Neural cell (in vitro differentiated cells): ENCODE measurements around the gene CMTM8. TPM values are rescaled to one million over a fixed set of nuclear protein-coding genes. Genes with fewer than 3 reads are reported as not detected.

Experiments
- H2AFZ ChIP-seq: fragments of 200-600, 300-800 bp; sonication (generic), shearing (Covaris generic); 2 replicates; pipeline ENCODE4 v1.6.0; 2014; ENCODE audit warnings: low read depth, mild to moderate bottlenecking, antibody characterized with exemption, low read length, moderate library complexity
- H3F3A ChIP-seq: fragments of 200-600 bp; shearing (Covaris generic); 2 replicates; pipeline ENCODE4 v1.6.1; 2016; ENCODE audit warnings: mild to moderate bottlenecking, moderate library complexity, mixed read lengths, antibody characterized with exemption, low read length; ENCODE audit not compliant: insufficient read depth, poor library complexity, severe bottlenecking
- H3K27ac ChIP-seq: fragments of 200-600, 300-800 bp; sonication (generic), shearing (Covaris generic); 2 replicates; pipeline ENCODE4 v1.5.1; 2014; ENCODE audit warnings: mild to moderate bottlenecking, low read length, moderate library complexity
- H3K27me3 ChIP-seq: fragments of 300-800, 200-600 bp; sonication (generic), shearing (Covaris generic); 2 replicates; pipeline ENCODE4 v1.6.0; 2014; ENCODE audit warnings: mild to moderate bottlenecking, low read depth, low read length, moderate library complexity; ENCODE audit not compliant: insufficient read depth
- H3K36me3 ChIP-seq: fragments of 300-800, 200-600 bp; sonication (generic), shearing (Covaris generic); 2 replicates; pipeline ENCODE4 v1.5.1; 2014; ENCODE audit warnings: mild to moderate bottlenecking, antibody characterized with exemption, low read length, moderate library complexity; ENCODE audit not compliant: insufficient read depth
- H3K4me2 ChIP-seq: fragments of 300-800, 200-600 bp; sonication (generic), shearing (Covaris generic); 2 replicates; pipeline ENCODE4 v1.6.0; 2014; ENCODE audit warnings: mild to moderate bottlenecking, low read length
- H3K4me3 ChIP-seq: fragments of 300-800, 200-600 bp; sonication (generic), shearing (Covaris generic); 2 replicates; pipeline ENCODE4 v1.5.1; 2014; ENCODE audit warnings: mild to moderate bottlenecking, low read length, moderate library complexity
- H3K79me2 ChIP-seq: fragments of 200-600 bp; shearing (Covaris generic); replicated peaks from 2 replicates; pipeline ENCODE4 v1.6.0; 2014; ENCODE audit warnings: mild to moderate bottlenecking, low read length, moderate library complexity; ENCODE audit not compliant: insufficient read depth
- H3K9ac ChIP-seq: fragments of 300-800, 200-600 bp; sonication (generic), shearing (Covaris generic); 2 replicates; pipeline ENCODE4 v1.6.1; 2016; ENCODE audit warnings: mild to moderate bottlenecking, low read length, mixed read lengths
- H3K9me2 ChIP-seq: fragments of 200-600 bp; shearing (Covaris generic); 2 replicates; pipeline ENCODE4 v1.6.1; 2016; ENCODE audit warnings: mild to moderate bottlenecking, low read length, mixed read lengths; ENCODE audit not compliant: insufficient read depth
- H3K9me3 ChIP-seq: fragments of 200-600, 300-800 bp; sonication (generic), shearing (Covaris generic); 2 replicates; pipeline ENCODE4 v1.6.1; 2016; ENCODE audit warnings: mild to moderate bottlenecking, mixed run types, low read length, moderate library complexity, mixed read lengths
- H4K20me1 ChIP-seq: fragments of 200-600 bp; shearing (Covaris generic); 2 replicates; pipeline ENCODE4 v1.6.1; 2016; ENCODE audit warnings: mild to moderate bottlenecking, mixed run types; ENCODE audit not compliant: insufficient read depth
- EP300 ChIP-seq: fragments of 450-650 bp; conservative IDR thresholded peaks from 2 replicates; pipeline ENCODE4 v1.6.1; 2014; ENCODE audit warnings: antibody characterized with exemption, mild to moderate bottlenecking, moderate library complexity; ENCODE audit not compliant: poor library complexity, severe bottlenecking
- EZH2 ChIP-seq: fragments of 200-600, 300-800 bp; shearing (Covaris generic), sonication (generic); IDR thresholded peaks from 2 replicates; pipeline ENCODE4 v1.6.1; 2014; ENCODE audit warnings: antibody characterized with exemption, low read length, borderline replicate concordance, mild to moderate bottlenecking; ENCODE audit not compliant: insufficient read depth, poor library complexity, severe bottlenecking
- MXI1 ChIP-seq: fragments of 450-650 bp; conservative IDR thresholded peaks from 2 replicates; pipeline ENCODE4 v1.6.1; 2014; ENCODE audit warnings: antibody characterized with exemption, mild to moderate bottlenecking; ENCODE audit not compliant: poor library complexity, severe bottlenecking
- POLR2AphosphoS5 ChIP-seq: IDR thresholded peaks from 2 replicates; pipeline ENCODE4 v1.6.1; 2012
- RAD21 ChIP-seq: fragments of 450-650 bp; conservative IDR thresholded peaks from 2 replicates; pipeline ENCODE4 v1.6.1; 2014; ENCODE audit warnings: antibody characterized with exemption, mild to moderate bottlenecking, moderate library complexity
- SMC3 ChIP-seq: fragments of 450-650 bp; conservative IDR thresholded peaks from 2 replicates; pipeline ENCODE4 v1.6.1; 2014; ENCODE audit warnings: antibody characterized with exemption, mild to moderate bottlenecking, moderate library complexity; ENCODE audit not compliant: poor library complexity
- TAF1 ChIP-seq: IDR thresholded peaks from 2 replicates; pipeline ENCODE4 v1.6.1; 2012; ENCODE audit warnings: low read depth
- polyA plus RNA-seq: library from polyadenylated mRNA; depleted of rRNA; stranded (reverse); fragments of >200 nt; gene quantifications from 2 replicates; pipeline ENCODE4 v1.2.3, GENCODE V29; 2014
- TF ChIP-seq, protein P1 (sequence below): fragments of 450-650 bp; IDR thresholded peaks from 2 replicates; pipeline ENCODE4 v1.5.1; 2014; ENCODE audit warnings: antibody characterized with exemption, mild to moderate bottlenecking, moderate library complexity; ENCODE audit not compliant: poor library complexity, severe bottlenecking
- TF ChIP-seq, protein P2 (sequence below): IDR thresholded peaks from 2 replicates; pipeline ENCODE4 v1.6.1; 2012; ENCODE audit warnings: borderline replicate concordance

CMTM8 gene
- polyA plus RNA-seq, 1 donor from 2014 or later: not detected

DNA sequence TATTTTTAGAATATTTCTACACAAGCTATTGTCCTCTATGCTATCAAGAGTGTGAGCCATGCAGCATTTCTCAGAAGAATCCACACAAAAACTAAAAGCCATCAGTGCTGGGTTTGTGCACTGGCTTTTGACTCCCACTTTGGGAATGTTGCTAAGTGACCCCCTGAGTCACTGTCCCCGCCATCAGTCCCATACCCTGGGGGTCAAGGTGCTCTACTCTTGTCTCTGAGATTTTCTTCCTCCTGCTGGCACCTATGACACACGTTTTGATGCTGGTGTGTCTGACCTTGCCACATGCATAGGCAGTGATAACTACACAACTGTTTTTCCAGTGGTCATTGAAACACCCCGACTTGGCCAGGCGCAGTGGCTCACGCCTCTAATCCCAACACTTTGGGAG is 173.0 kb downstream of the CMTM8 start:
- TF ChIP-seq, protein P1, sequence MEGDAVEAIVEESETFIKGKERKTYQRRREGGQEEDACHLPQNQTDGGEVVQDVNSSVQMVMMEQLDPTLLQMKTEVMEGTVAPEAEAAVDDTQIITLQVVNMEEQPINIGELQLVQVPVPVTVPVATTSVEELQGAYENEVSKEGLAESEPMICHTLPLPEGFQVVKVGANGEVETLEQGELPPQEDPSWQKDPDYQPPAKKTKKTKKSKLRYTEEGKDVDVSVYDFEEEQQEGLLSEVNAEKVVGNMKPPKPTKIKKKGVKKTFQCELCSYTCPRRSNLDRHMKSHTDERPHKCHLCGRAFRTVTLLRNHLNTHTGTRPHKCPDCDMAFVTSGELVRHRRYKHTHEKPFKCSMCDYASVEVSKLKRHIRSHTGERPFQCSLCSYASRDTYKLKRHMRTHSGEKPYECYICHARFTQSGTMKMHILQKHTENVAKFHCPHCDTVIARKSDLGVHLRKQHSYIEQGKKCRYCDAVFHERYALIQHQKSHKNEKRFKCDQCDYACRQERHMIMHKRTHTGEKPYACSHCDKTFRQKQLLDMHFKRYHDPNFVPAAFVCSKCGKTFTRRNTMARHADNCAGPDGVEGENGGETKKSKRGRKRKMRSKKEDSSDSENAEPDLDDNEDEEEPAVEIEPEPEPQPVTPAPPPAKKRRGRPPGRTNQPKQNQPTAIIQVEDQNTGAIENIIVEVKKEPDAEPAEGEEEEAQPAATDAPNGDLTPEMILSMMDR: no peak
- TF ChIP-seq MXI1: no peak
- no peak for TF ChIP-seq RAD21
- TF ChIP-seq TAF1: no peak
- TF ChIP-seq EZH2: no peak
- TF ChIP-seq, protein P2, sequence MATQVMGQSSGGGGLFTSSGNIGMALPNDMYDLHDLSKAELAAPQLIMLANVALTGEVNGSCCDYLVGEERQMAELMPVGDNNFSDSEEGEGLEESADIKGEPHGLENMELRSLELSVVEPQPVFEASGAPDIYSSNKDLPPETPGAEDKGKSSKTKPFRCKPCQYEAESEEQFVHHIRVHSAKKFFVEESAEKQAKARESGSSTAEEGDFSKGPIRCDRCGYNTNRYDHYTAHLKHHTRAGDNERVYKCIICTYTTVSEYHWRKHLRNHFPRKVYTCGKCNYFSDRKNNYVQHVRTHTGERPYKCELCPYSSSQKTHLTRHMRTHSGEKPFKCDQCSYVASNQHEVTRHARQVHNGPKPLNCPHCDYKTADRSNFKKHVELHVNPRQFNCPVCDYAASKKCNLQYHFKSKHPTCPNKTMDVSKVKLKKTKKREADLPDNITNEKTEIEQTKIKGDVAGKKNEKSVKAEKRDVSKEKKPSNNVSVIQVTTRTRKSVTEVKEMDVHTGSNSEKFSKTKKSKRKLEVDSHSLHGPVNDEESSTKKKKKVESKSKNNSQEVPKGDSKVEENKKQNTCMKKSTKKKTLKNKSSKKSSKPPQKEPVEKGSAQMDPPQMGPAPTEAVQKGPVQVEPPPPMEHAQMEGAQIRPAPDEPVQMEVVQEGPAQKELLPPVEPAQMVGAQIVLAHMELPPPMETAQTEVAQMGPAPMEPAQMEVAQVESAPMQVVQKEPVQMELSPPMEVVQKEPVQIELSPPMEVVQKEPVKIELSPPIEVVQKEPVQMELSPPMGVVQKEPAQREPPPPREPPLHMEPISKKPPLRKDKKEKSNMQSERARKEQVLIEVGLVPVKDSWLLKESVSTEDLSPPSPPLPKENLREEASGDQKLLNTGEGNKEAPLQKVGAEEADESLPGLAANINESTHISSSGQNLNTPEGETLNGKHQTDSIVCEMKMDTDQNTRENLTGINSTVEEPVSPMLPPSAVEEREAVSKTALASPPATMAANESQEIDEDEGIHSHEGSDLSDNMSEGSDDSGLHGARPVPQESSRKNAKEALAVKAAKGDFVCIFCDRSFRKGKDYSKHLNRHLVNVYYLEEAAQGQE: no peak
- TF ChIP-seq POLR2AphosphoS5: no peak
- TF ChIP-seq SMC3: no peak
- TF ChIP-seq EP300: no peak
- Histone ChIP-seq H3K27me3 (no peaks in the 10 kb centered on the region), H3K79me2 (no peaks in the 10 kb centered on the region), H3K27ac (no peak overlapping the region), H3K9ac (no peak overlapping the region), H3K4me3 (no peak overlapping the region), H3K9me3 (no peaks in the 10 kb centered on the region), H3K9me2 (no peaks in the 10 kb centered on the region), H3F3A (no peaks in the 10 kb centered on the region), H3K4me2 (no peak overlapping the region), H2AFZ (no peak overlapping the region), H3K36me3 (no peaks in the 10 kb centered on the region), H4K20me1 (no peaks in the 10 kb centered on the region)

DNA sequence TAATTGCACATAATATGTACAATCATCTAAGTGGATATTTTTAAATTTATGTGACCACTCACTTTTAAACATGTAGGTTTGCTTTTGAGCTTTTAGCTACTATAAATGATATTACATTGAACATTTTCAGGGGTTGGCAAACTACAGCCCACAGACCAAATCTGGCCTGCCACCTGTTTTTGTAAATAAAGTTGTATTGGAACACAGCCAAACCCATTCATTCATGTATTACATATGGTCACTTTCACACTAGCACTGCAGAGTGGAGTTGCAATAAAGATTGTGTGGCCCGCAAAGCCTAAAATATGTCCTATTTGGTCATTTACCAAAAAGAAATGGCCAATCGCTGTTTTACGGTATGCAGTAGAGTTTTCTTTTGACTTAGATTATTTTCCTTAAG is 174.4 kb downstream of the CMTM8 start:
- Histone ChIP-seq H3K4me3 (no peak overlapping the region), H3K9me3 (no peaks in the 10 kb centered on the region), H3F3A (no peaks in the 10 kb centered on the region), H3K9me2 (no peaks in the 10 kb centered on the region), H3K9ac (no peak overlapping the region), H3K4me2 (no peak overlapping the region), H3K27ac (no peak overlapping the region), H3K27me3 (no peaks in the 10 kb centered on the region), H3K36me3 (no peaks in the 10 kb centered on the region), H4K20me1 (no peaks in the 10 kb centered on the region), H2AFZ (no peak overlapping the region), H3K79me2 (no peaks in the 10 kb centered on the region)
- no peak for TF ChIP-seq POLR2AphosphoS5
- TF ChIP-seq EZH2: no peak
- no peak for TF ChIP-seq TAF1
- no peak for TF ChIP-seq SMC3
- no peak for TF ChIP-seq MXI1
- TF ChIP-seq, protein P2: no peak
- TF ChIP-seq, protein P1: no peak
- TF ChIP-seq RAD21: no peak
- no peak for TF ChIP-seq EP300
